Measurements from ENCODE around the gene MACROH2A1.

The MACROH2A1 gene

GRCh38 chr5:135329913-135330797 is 68.9 kb downstream of the MACROH2A1 start:
- Histone ChIP-seq H3K27me3 (ENCODE audit: control insufficient read depth in 1 of 2, insufficient read depth in 2 of 2, low read length in 2 of 2) (no peaks in the 10 kb centered on the region), H3K4me1 (ENCODE audit: control insufficient read depth, insufficient read depth, low read length) (peaks cover 5% of the 10 kb centered on the region)

GRCh38 chr5:135329066-135329912 is 69.7 kb downstream of the MACROH2A1 start:
- no peaks in the 10 kb centered on the region for H3K9me3 ChIP-seq (ENCODE audit: control insufficient read depth in 2 of 2, low read length in 2 of 2)
- peaks cover 5% of the 10 kb centered on the region for H3K4me1 ChIP-seq (ENCODE audit: control insufficient read depth, insufficient read depth, low read length)
- no peak overlapping the region for H3K27ac ChIP-seq (ENCODE audit: low read length)
- no peak overlapping the region for H3K4me3 ChIP-seq (ENCODE audit: low read length in 2 of 2)
- no peaks in the 10 kb centered on the region for H3K27me3 ChIP-seq (ENCODE audit: control insufficient read depth in 1 of 2, insufficient read depth in 2 of 2, low read length in 2 of 2)
- H3K9ac ChIP-seq (ENCODE audit: low read length in 2 of 2), result no peak overlapping the region
- peaks cover 7 to 8% of the 10 kb centered on the region in 2 donors for H3K36me3 ChIP-seq (ENCODE audit: control insufficient read depth in 2 of 2, insufficient read depth in 2 of 2, low read length in 2 of 2)

More at GRCh38 chr5:135329913-135330797, 68.9 kb downstream of the MACROH2A1 start:
- Histone ChIP-seq H3K9me3 (ENCODE audit: control insufficient read depth in 2 of 2, low read length in 2 of 2) (no peaks in the 10 kb centered on the region), H3K36me3 (ENCODE audit: control insufficient read depth in 2 of 2, insufficient read depth in 2 of 2, low read length in 2 of 2) (peaks cover 7 to 8% of the 10 kb centered on the region in 2 donors), H3K9ac (ENCODE audit: low read length in 2 of 2) (no peak overlapping the region), H3K4me3 (ENCODE audit: low read length in 2 of 2) (no peak overlapping the region), H3K27ac (ENCODE audit: low read length) (no peak overlapping the region)

- no peaks in the 10 kb centered on the region for H3K9me3 ChIP-seq (ENCODE audit: control insufficient read depth in 2 of 2, low read length in 2 of 2)
- no peak overlapping the region for H3K4me3 ChIP-seq (ENCODE audit: low read length in 2 of 2)
- H3K4me1 ChIP-seq (ENCODE audit: control insufficient read depth, insufficient read depth, low read length), result peaks cover 5% of the 10 kb centered on the region
- H3K36me3 ChIP-seq (ENCODE audit: control insufficient read depth in 2 of 2, insufficient read depth in 2 of 2, low read length in 2 of 2), result peaks cover 7 to 8% of the 10 kb centered on the region in 2 donors
- no peak overlapping the region for H3K27ac ChIP-seq (ENCODE audit: low read length)
- H3K9ac ChIP-seq (ENCODE audit: low read length in 2 of 2), result no peak overlapping the region
- no peaks in the 10 kb centered on the region for H3K27me3 ChIP-seq (ENCODE audit: control insufficient read depth in 1 of 2, insufficient read depth in 2 of 2, low read length in 2 of 2)
Measured at GRCh38 chr5:135328128-135328687, 70.8 kb downstream of the MACROH2A1 start.

- no peak overlapping the region for H3K4me3 ChIP-seq (ENCODE audit: low read length in 2 of 2)
- peaks cover 7 to 8% of the 10 kb centered on the region in 2 donors for H3K36me3 ChIP-seq (ENCODE audit: control insufficient read depth in 2 of 2, insufficient read depth in 2 of 2, low read length in 2 of 2)
- H3K27me3 ChIP-seq (ENCODE audit: control insufficient read depth in 1 of 2, insufficient read depth in 2 of 2, low read length in 2 of 2), result no peaks in the 10 kb centered on the region
- no peaks in the 10 kb centered on the region for H3K9me3 ChIP-seq (ENCODE audit: control insufficient read depth in 2 of 2, low read length in 2 of 2)
- no peak overlapping the region for H3K9ac ChIP-seq (ENCODE audit: low read length in 2 of 2)
- peaks cover 5% of the 10 kb centered on the region for H3K4me1 ChIP-seq (ENCODE audit: control insufficient read depth, insufficient read depth, low read length)
- H3K27ac ChIP-seq (ENCODE audit: low read length), result no peak overlapping the region
Measured at GRCh38 chr5:135327429-135328127, 71.5 kb downstream of the MACROH2A1 start.

GRCh38 chr5:135326296-135327254 is 72.5 kb downstream of the MACROH2A1 start:
- Histone ChIP-seq H3K27me3 (ENCODE audit: control insufficient read depth in 1 of 2, insufficient read depth in 2 of 2, low read length in 2 of 2) (no peaks in the 10 kb centered on the region), H3K9me3 (ENCODE audit: control insufficient read depth in 2 of 2, low read length in 2 of 2) (no peaks in the 10 kb centered on the region), H3K4me1 (ENCODE audit: control insufficient read depth, insufficient read depth, low read length) (peaks cover 4% of the 10 kb centered on the region), H3K27ac (ENCODE audit: low read length) (no peak overlapping the region), H3K9ac (ENCODE audit: low read length in 2 of 2) (no peak overlapping the region), H3K36me3 (ENCODE audit: control insufficient read depth in 2 of 2, insufficient read depth in 2 of 2, low read length in 2 of 2) (peaks cover 4 to 6% of the 10 kb centered on the region in 2 donors), H3K4me3 (ENCODE audit: low read length in 2 of 2) (no peak overlapping the region)

GRCh38 chr5:135324897-135325650 is 74.0 kb downstream of the MACROH2A1 start:
- Histone ChIP-seq H3K27ac (ENCODE audit: low read length) (no peak overlapping the region), H3K4me3 (ENCODE audit: low read length in 2 of 2) (no peak overlapping the region), H3K36me3 (ENCODE audit: control insufficient read depth in 2 of 2, insufficient read depth in 2 of 2, low read length in 2 of 2) (no peaks in the 10 kb centered on the region), H3K9me3 (ENCODE audit: control insufficient read depth in 2 of 2, low read length in 2 of 2) (no peaks in the 10 kb centered on the region), H3K4me1 (ENCODE audit: control insufficient read depth, insufficient read depth, low read length) (no peaks in the 10 kb centered on the region), H3K27me3 (ENCODE audit: control insufficient read depth in 1 of 2, insufficient read depth in 2 of 2, low read length in 2 of 2) (no peaks in the 10 kb centered on the region), H3K9ac (ENCODE audit: low read length in 2 of 2) (no peak overlapping the region)

GRCh38 chr5:135324160-135324559 is 74.9 kb downstream of the MACROH2A1 start:
- Histone ChIP-seq H3K9ac (ENCODE audit: low read length in 2 of 2) (no peak overlapping the region), H3K27ac (ENCODE audit: low read length) (no peak overlapping the region), H3K4me1 (ENCODE audit: control insufficient read depth, insufficient read depth, low read length) (no peaks in the 10 kb centered on the region), H3K4me3 (ENCODE audit: low read length in 2 of 2) (no peak overlapping the region), H3K36me3 (ENCODE audit: control insufficient read depth in 2 of 2, insufficient read depth in 2 of 2, low read length in 2 of 2) (no peaks in the 10 kb centered on the region), H3K27me3 (ENCODE audit: control insufficient read depth in 1 of 2, insufficient read depth in 2 of 2, low read length in 2 of 2) (no peaks in the 10 kb centered on the region), H3K9me3 (ENCODE audit: control insufficient read depth in 2 of 2, low read length in 2 of 2) (no peaks in the 10 kb centered on the region)

- Histone ChIP-seq H3K9ac (ENCODE audit: low read length in 2 of 2) (no peak overlapping the region), H3K9me3 (ENCODE audit: control insufficient read depth in 2 of 2, low read length in 2 of 2) (no peaks in the 10 kb centered on the region), H3K36me3 (ENCODE audit: control insufficient read depth in 2 of 2, insufficient read depth in 2 of 2, low read length in 2 of 2) (no peaks in the 10 kb centered on the region), H3K27me3 (ENCODE audit: control insufficient read depth in 1 of 2, insufficient read depth in 2 of 2, low read length in 2 of 2) (no peaks in the 10 kb centered on the region), H3K4me1 (ENCODE audit: control insufficient read depth, insufficient read depth, low read length) (no peaks in the 10 kb centered on the region), H3K27ac (ENCODE audit: low read length) (no peak overlapping the region), H3K4me3 (ENCODE audit: low read length in 2 of 2) (no peak overlapping the region)
Measured at GRCh38 chr5:135323701-135324132, 75.3 kb downstream of the MACROH2A1 start.

- H3K27ac ChIP-seq (ENCODE audit: low read length), result no peak overlapping the region
- no peak overlapping the region for H3K4me3 ChIP-seq (ENCODE audit: low read length in 2 of 2)
- H3K9me3 ChIP-seq (ENCODE audit: control insufficient read depth in 2 of 2, low read length in 2 of 2), result no peaks in the 10 kb centered on the region
- no peaks in the 10 kb centered on the region for H3K36me3 ChIP-seq (ENCODE audit: control insufficient read depth in 2 of 2, insufficient read depth in 2 of 2, low read length in 2 of 2)
- no peak overlapping the region for H3K9ac ChIP-seq (ENCODE audit: low read length in 2 of 2)
- no peaks in the 10 kb centered on the region for H3K4me1 ChIP-seq (ENCODE audit: control insufficient read depth, insufficient read depth, low read length)
- no peaks in the 10 kb centered on the region for H3K27me3 ChIP-seq (ENCODE audit: control insufficient read depth in 1 of 2, insufficient read depth in 2 of 2, low read length in 2 of 2)
Measured at GRCh38 chr5:135323227-135323626, 75.8 kb downstream of the MACROH2A1 start.
